Omental fat pad (tissue), 4 donors: ENCODE measurements around the gene DPEP3. TPM values are rescaled to one million over a fixed set of nuclear protein-coding genes. Genes with fewer than 3 reads are reported as not detected.

ENCODE experiments used
- ATAC-seq: fragments of 150-250 bp; one replicate; pipeline ENCODE4 v1.9.1; 2016; ENCODE audit warnings: mild to moderate bottlenecking, moderate library complexity; ENCODE audit not compliant: low FRiP score
- DNase-seq: peaks from one replicate; pipeline ENCODE4 v3.0.0-alpha.2; 2019; ENCODE audit warnings: low spot score
- total RNA-seq, 4 donors: library from RNA; depleted of rRNA; stranded (reverse); fragments of >200 nt; gene quantifications; one replicate each; pipeline ENCODE4 v1.1.0, GENCODE V29; 2016
- TF ChIP-seq, protein P1 (sequence below), 3 donors: fragments of 450-650 bp; IDR thresholded peaks; one replicate each; pipeline ENCODE4 v1.5.1; 2016 to 2017; ENCODE audit warnings: antibody characterized with exemption in 3 of 3, mild to moderate bottlenecking in 3 of 3, moderate library complexity in 2 of 3

DPEP3 gene
- total RNA-seq, 4 donors from 2014 or later: 0.24 to 0.63 TPM; not detected in 2

- ATAC-seq: no peak
- no peak for DNase-seq
- TF ChIP-seq, protein P1, sequence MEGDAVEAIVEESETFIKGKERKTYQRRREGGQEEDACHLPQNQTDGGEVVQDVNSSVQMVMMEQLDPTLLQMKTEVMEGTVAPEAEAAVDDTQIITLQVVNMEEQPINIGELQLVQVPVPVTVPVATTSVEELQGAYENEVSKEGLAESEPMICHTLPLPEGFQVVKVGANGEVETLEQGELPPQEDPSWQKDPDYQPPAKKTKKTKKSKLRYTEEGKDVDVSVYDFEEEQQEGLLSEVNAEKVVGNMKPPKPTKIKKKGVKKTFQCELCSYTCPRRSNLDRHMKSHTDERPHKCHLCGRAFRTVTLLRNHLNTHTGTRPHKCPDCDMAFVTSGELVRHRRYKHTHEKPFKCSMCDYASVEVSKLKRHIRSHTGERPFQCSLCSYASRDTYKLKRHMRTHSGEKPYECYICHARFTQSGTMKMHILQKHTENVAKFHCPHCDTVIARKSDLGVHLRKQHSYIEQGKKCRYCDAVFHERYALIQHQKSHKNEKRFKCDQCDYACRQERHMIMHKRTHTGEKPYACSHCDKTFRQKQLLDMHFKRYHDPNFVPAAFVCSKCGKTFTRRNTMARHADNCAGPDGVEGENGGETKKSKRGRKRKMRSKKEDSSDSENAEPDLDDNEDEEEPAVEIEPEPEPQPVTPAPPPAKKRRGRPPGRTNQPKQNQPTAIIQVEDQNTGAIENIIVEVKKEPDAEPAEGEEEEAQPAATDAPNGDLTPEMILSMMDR (IDR thresholded peaks at IDR 0.05): no peak
Measured at GRCh38 chr16:67934306-67935100, 45.8 kb downstream of the DPEP3 start.

DNA sequence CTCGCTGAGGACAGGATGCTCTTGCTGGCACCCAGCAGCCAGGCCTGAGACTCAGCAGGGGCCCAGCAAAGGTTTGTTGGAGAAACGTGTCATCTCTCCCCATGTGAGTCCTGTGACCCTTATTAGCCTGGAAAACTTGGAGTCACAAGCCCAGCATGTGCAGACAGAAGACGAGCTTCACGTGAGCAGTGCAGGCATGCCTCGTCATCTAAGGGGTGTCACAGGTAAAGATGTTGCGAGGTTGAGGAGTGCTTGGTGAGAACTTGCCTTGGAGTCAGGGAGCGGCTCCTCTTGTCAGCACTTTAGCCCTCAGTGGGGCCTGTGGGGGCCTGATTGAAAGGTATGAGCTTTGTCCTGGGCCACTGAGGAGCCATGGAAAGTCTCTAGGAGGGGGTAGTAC lies 46.5 kb downstream of the DPEP3 start:
- no peak for ATAC-seq
- TF ChIP-seq, protein P1 (IDR thresholded peaks at IDR 0.05): no peak
- no peak for DNase-seq

- TF ChIP-seq, protein P1 (IDR thresholded peaks at IDR 0.05): no peak
- DNase-seq (no peak), ATAC-seq (no peak)
Measured at GRCh38 chr16:67932462-67932840, 47.8 kb downstream of the DPEP3 start.

DNA sequence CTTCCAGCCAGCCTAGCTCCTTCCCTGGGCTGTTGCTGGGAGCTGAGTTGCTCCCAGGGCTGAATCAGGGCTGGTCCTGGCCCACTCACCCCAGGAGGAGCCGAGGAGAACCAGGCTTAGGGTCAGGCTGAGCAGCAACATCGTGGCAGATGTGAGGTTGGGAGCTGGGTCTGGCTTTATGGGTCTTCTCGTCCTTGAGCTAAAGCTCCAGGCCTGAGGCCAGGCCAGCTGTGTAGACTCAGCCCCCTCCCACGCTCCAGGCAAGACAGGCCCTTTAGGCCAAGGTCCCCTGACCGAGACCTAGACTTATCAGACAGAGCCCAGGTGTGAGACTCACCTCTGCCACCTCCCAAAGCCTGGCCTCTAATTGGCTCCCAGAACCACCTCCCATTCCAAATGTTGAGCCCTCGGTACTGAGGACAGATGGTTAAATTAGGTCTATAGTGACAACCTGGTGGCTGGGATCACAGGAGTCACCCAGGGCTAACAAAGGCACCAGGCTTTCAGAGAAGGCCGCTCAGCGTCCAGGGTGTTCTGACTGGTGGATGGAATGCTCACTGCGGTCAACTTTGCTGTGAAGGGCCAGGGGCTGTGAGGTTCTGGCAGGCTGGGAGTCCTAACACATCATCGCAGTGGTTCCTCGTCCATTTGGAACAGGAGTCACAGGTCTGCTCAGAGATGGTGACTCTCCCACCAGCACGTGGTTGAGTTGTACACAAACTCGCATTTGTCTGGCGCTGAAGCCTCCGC lies 48.4 kb downstream of the DPEP3 start, which contains the start of gene CTRL:
Gene CTRL (minus strand): TSS at position 151 of the 750 bp plus-strand sequence. CDS start 10 bp downstream, at position 141.
- TF ChIP-seq, protein P1 (IDR thresholded peaks at IDR 0.05): no peak
- ATAC-seq (no peak), DNase-seq (no peak)

DNA sequence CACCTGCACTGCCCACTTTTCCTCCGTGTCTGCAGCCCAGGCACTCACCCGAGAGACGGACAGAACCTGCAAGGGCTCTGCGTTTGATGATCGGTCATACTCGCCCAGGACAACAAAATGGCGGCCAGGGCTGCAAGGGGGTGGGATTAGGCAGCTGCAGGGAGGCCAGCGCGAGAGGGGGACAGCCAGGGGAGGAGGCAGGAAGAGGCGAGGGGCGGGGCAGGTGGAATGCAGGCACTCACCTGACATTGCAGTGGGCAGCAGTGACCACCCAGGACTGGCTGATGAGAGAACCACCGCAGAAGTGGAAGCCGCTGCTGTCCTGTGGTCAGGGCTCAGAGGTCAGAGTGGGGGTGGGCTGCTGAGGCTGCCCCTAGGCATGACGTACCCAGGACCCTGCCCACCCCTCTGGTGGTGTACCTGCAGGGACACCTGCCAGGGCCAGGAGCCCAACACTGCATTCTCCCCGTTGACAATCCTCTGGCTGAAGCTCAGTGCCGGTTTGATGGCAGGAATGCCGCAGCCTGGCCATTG lies 49.6 kb downstream of the DPEP3 start:
- DNase-seq (no peak), ATAC-seq (no peak)
- TF ChIP-seq, protein P1 (IDR thresholded peaks at IDR 0.05): no peak

DNA sequence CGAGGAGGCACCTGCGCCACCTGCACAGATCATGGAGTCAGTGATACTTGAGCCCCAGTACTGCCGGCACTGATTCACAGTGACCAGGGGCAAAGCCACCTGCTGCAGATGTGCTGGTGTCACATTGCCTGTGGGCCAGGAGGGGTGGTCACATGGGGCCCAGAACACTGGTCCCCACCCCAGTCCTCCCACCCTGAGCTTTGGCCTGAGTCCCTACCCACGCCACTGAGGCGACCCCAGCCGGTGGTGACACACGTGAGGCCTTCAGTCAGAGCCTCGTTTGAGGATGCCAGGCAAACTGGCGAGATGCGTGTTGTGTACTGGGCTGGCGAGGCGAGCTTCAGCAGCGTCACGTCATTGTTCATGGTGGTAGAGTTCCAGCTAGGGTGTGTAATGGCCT lies 50.1 kb downstream of the DPEP3 start:
- DNase-seq (no peak), ATAC-seq (no peak)
- TF ChIP-seq, protein P1 (IDR thresholded peaks at IDR 0.05): no peak
